Measurements from ENCODE around the gene MT3. TPM values are rescaled to one million over a fixed set of nuclear protein-coding genes. Genes with fewer than 3 reads are reported as not detected.

MT3 gene
- total RNA-seq, 4 donors from 2014 or later, result 2.0 to 3.6 TPM; not detected in 2

- no peak for TF ChIP-seq EP300 (IDR thresholded peaks at IDR 0.05)
- TF ChIP-seq POLR2AphosphoS5 (IDR thresholded peaks at IDR 0.05), result no peak
- no peak for TF ChIP-seq CTCF (IDR thresholded peaks at IDR 0.05)
- TF ChIP-seq POLR2A (IDR thresholded peaks at IDR 0.05), result no peak
- 72 to 100% methylated on average over 2 to 6 of the region's 11 CpGs for whole genome bisulfite sequencing, 2 donors (ENCODE audit: low coverage in 1 of 2)
- Histone ChIP-seq H3K36me3 (no peaks in the 10 kb centered on the region), H3K27ac (no peak overlapping the region), H3K4me1 (peaks cover 0 to 6% (median 3%) of the 10 kb centered on the region in 3 donors), H3K9me3 (no peaks in the 10 kb centered on the region), H3K4me3 (no peak overlapping the region), H3K27me3 (peaks cover 44% of the 10 kb centered on the region)
- no peak for ATAC-seq
Measured at GRCh38 chr16:56584276-56584675, 5.1 kb upstream of the MT3 start.

GRCh38 chr16:56588781-56589140 lies 567 bp upstream of the MT3 start:
- Histone ChIP-seq H3K36me3 (no peaks in the 10 kb centered on the region), H3K27me3 (peaks cover 61% of the 10 kb centered on the region), H3K4me3 (peak overlapping the region in 1 of 2 donors; percentile 52), H3K4me1 (peaks cover 0 to 14% (median 7%) of the 10 kb centered on the region in 3 donors), H3K27ac (peak overlapping the region in 1 of 4 donors; percentile 14), H3K9me3 (no peaks in the 10 kb centered on the region)
- WGBS, 2 donors (ENCODE audit: low coverage in 1 of 2), result 21 to 42% methylated on average over 2 to 5 of the region's 9 CpGs
- no peak for ATAC-seq
- TF ChIP-seq POLR2A (IDR thresholded peaks at IDR 0.05), result no peak
- TF ChIP-seq CTCF (IDR thresholded peaks at IDR 0.05), result no peak
- no peak for TF ChIP-seq POLR2AphosphoS5 (IDR thresholded peaks at IDR 0.05)
- no peak for TF ChIP-seq EP300 (IDR thresholded peaks at IDR 0.05)

- H3K4me3 ChIP-seq, result no peak overlapping the region
- ATAC-seq, result no peak
- no peak for TF ChIP-seq POLR2AphosphoS5 (IDR thresholded peaks at IDR 0.05)
- no peaks in the 10 kb centered on the region for H3K36me3 ChIP-seq
- 25 to 62% methylated on average over 1 to 4 of the region's 4 CpGs for WGBS, 2 donors (ENCODE audit: low coverage in 1 of 2)
- H3K27ac ChIP-seq, result no peak overlapping the region
- H3K4me1 ChIP-seq, result peaks cover 0 to 14% (median 7%) of the 10 kb centered on the region in 3 donors
- peaks cover 40% of the 10 kb centered on the region for H3K27me3 ChIP-seq
- H3K9me3 ChIP-seq, result peaks cover 0 to 6% (median 0%) of the 10 kb centered on the region in 3 donors
Measured at GRCh38 chr16:56591377-56592060, 2.2 kb downstream of the MT3 start.

- no peaks in the 10 kb centered on the region for H3K36me3 ChIP-seq
- peaks cover 0 to 13% (median 7%) of the 10 kb centered on the region in 3 donors for H3K4me1 ChIP-seq
- H3K9me3 ChIP-seq, result peaks cover 0 to 6% (median 0%) of the 10 kb centered on the region in 3 donors
- no peak for ATAC-seq
- H3K27me3 ChIP-seq, result peaks cover 23% of the 10 kb centered on the region
- no peak overlapping the region for H3K27ac ChIP-seq
- 72 to 95% methylated on average over 6 of the region's 6 CpGs for WGBS, 2 donors (ENCODE audit: low coverage in 1 of 2)
- no peak for TF ChIP-seq CTCF (IDR thresholded peaks at IDR 0.05)
- no peak for TF ChIP-seq POLR2AphosphoS5 (IDR thresholded peaks at IDR 0.05)
- no peak for TF ChIP-seq EP300 (IDR thresholded peaks at IDR 0.05)
- no peak for TF ChIP-seq POLR2A (IDR thresholded peaks at IDR 0.05)
- H3K4me3 ChIP-seq, result no peak overlapping the region
Measured at GRCh38 chr16:56593573-56594291, 4.4 kb downstream of the MT3 start.

GRCh38 chr16:56594292-56594619 lies 4.9 kb downstream of the MT3 start:
- no peak for ATAC-seq
- H3K27ac ChIP-seq, result no peak overlapping the region
- TF ChIP-seq POLR2AphosphoS5 (IDR thresholded peaks at IDR 0.05) (no peak), EP300 (IDR thresholded peaks at IDR 0.05) (no peak), POLR2A (IDR thresholded peaks at IDR 0.05) (no peak), CTCF (IDR thresholded peaks at IDR 0.05) (no peak)
- peaks cover 0 to 8% (median 4%) of the 10 kb centered on the region in 3 donors for H3K4me1 ChIP-seq
- H3K9me3 ChIP-seq, result peaks cover 0 to 6% (median 0%) of the 10 kb centered on the region in 3 donors
- no peak overlapping the region for H3K4me3 ChIP-seq
- H3K36me3 ChIP-seq, result no peaks in the 10 kb centered on the region
- 88 to 97% methylated on average over 3 to 5 of the region's 5 CpGs for WGBS, 2 donors (ENCODE audit: low coverage in 1 of 2)
- peaks cover 18% of the 10 kb centered on the region for H3K27me3 ChIP-seq

Measured in gastroesophageal sphincter (tissue), 4 donors.